Endothelial cell of umbilical vein (primary cell): ENCODE results near the gene FCN2. TPM values are rescaled to one million over a fixed set of nuclear protein-coding genes. Genes with fewer than 3 reads are reported as not detected.

Experiments
- BruUV-seq: library from RNA; stranded (reverse); fragments of 400-500 nt; replicated peaks from 2 replicates; lab custom pipeline; 2021; lab: Mats Ljungman, UMichigan
- CTCF ChIA-PET: fragments of 300-600, 350-600 bp; sonication (Branson Sonifier 250); formaldehyde crosslinking; loops from one replicate; lab custom pipeline; 2021; ENCODE audit warnings: antibody characterized with exemption, inconsistent platforms; lab: Charles Lee
- POLR2A ChIA-PET: fragments of 300-600, 350-600 bp; sonication (Branson Sonifier 250); formaldehyde crosslinking; loops from one replicate; lab custom pipeline; 2021; ENCODE audit warnings: antibody characterized with exemption, inconsistent platforms; lab: Charles Lee
- DNase-seq: peaks from one replicate; pipeline ENCODE4 v3.0.0-alpha.2; 2011; ENCODE audit warnings: low read depth, low spot score
- FAIRE-seq: peaks from 2 replicates; lab custom pipeline; 2011; peaks lifted over from hg19 to GRCh38; lab: Jason Lieb, UNC
- H2AFZ ChIP-seq: 2 replicates; pipeline ENCODE4 v1.6.0; 2012; ENCODE audit warnings: low read depth, low read length, control low read depth, inconsistent platforms
- H3K27ac ChIP-seq: 2 replicates; pipeline ENCODE4 v1.5.1; 2011; ENCODE audit warnings: low read depth, mild to moderate bottlenecking, control low read depth, low read length, moderate library complexity; ENCODE audit not compliant: insufficient read depth
- H3K27me3 ChIP-seq, 2 experiments: 2 replicates each; pipeline versions ENCODE4 v1.6.0 to v1.6.1; 2011; ENCODE audit warnings: low read length in 2 of 2, mixed read lengths in 1 of 2; ENCODE audit not compliant: control insufficient read depth in 2 of 2, insufficient read depth in 2 of 2
- H3K36me3 ChIP-seq, 2 experiments: 2 replicates in 1 of 2; 3 replicates in 1 of 2; pipeline ENCODE4 v1.5.1; 2011; ENCODE audit warnings: low read length in 2 of 2, mild to moderate bottlenecking in 1 of 2, moderate library complexity in 1 of 2; ENCODE audit not compliant: control insufficient read depth in 2 of 2, insufficient read depth in 2 of 2; ENCODE audit errors: extremely low read depth in 1 of 2
- H3K4me1 ChIP-seq: 3 replicates; pipeline ENCODE4 v1.5.1; 2011; ENCODE audit warnings: mild to moderate bottlenecking, low read length; ENCODE audit not compliant: control insufficient read depth, insufficient read depth; ENCODE audit errors: extremely low read depth
- H3K4me2 ChIP-seq: 2 replicates; pipeline ENCODE4 v1.6.1; 2011; ENCODE audit warnings: low read length, control low read depth, mixed read lengths; ENCODE audit not compliant: insufficient read depth
- H3K4me3 ChIP-seq, 3 experiments: fragments of 200-600 bp in 1 of 3; sonication (generic), shearing (Covaris generic) in 1 of 3; replicated peaks in 1 of 3; 2 replicates each; pipeline ENCODE4 v1.5.1; 2011 to 2016; ENCODE audit warnings: control low read depth in 3 of 3, low read length in 3 of 3, mild to moderate bottlenecking in 2 of 3, inconsistent platforms in 1 of 3, low read depth in 1 of 3, moderate library complexity in 1 of 3; ENCODE audit not compliant: insufficient read depth in 1 of 3
- H3K79me2 ChIP-seq: 2 replicates; pipeline ENCODE4 v1.6.0; 2012; ENCODE audit warnings: low read length, inconsistent platforms; ENCODE audit not compliant: control insufficient read depth, insufficient read depth
- H3K9ac ChIP-seq: replicated peaks from 2 replicates; pipeline ENCODE3; 2011; ENCODE audit warnings: low read length, control low read depth; ENCODE audit not compliant: insufficient read depth; ENCODE audit errors: extremely low read depth
- H3K9me1 ChIP-seq: replicated peaks from 3 replicates; pipeline ENCODE4 v1.6.0; 2011; ENCODE audit warnings: mild to moderate bottlenecking, low read length; ENCODE audit not compliant: control insufficient read depth, insufficient read depth; ENCODE audit errors: extremely low read depth
- H3K9me3 ChIP-seq: replicated peaks from 2 replicates; pipeline ENCODE4 v1.5.1; 2012; ENCODE audit warnings: low read length, inconsistent platforms; ENCODE audit not compliant: control insufficient read depth, insufficient read depth
- H4K20me1 ChIP-seq: replicated peaks from 2 replicates; pipeline ENCODE3; 2011; ENCODE audit warnings: mild to moderate bottlenecking, low read length; ENCODE audit not compliant: control insufficient read depth, insufficient read depth; ENCODE audit errors: extremely low read depth
- EZH2 ChIP-seq: IDR thresholded peaks from 2 replicates; pipeline ENCODE4 v1.6.1; 2012; ENCODE audit warnings: borderline replicate concordance, low read depth, mild to moderate bottlenecking, moderate library complexity, low read length, inconsistent platforms; ENCODE audit not compliant: severe bottlenecking
- FOS ChIP-seq: IDR thresholded peaks from 2 replicates; pipeline ENCODE4 v1.6.1; 2011; ENCODE audit warnings: mild to moderate bottlenecking, low read length, moderate library complexity, borderline replicate concordance; ENCODE audit not compliant: insufficient read depth
- GATA2 ChIP-seq: IDR thresholded peaks from 2 replicates; pipeline ENCODE4 v1.7.0; 2011; ENCODE audit warnings: low read depth, mild to moderate bottlenecking, moderate library complexity, mixed read lengths, low read length; ENCODE audit not compliant: insufficient read length, insufficient read depth
- JUN ChIP-seq: IDR thresholded peaks from 2 replicates; pipeline ENCODE4 v1.6.1; 2011; ENCODE audit warnings: borderline replicate concordance, low read depth; ENCODE audit not compliant: insufficient read length, insufficient read depth
- MYC ChIP-seq: IDR thresholded peaks from one replicate; pipeline ENCODE4 v1.6.1; 2011; ENCODE audit warnings: mild to moderate bottlenecking, low read depth, low read length
- POLR2AphosphoS5 ChIP-seq: IDR thresholded peaks from 2 replicates; pipeline ENCODE4 v1.6.1; 2012; ENCODE audit warnings: low read depth, mild to moderate bottlenecking, control low read depth, low read length, moderate library complexity; ENCODE audit not compliant: insufficient read depth
- dilution Hi-C: fragments of 300-500 bp; cut with MboI; formaldehyde crosslinking; loops from one replicate; pipeline ENCODE4 v1.15.0; 2019; ENCODE audit warnings: low sequenced_read_pairs; ENCODE audit not compliant: extremely low pct_ligation_motif_present
- intact Hi-C: fragments of 100-400 bp; cut with micrococcal nuclease; formaldehyde crosslinking; loops from one replicate; pipeline ENCODE4 v1.10.0; 2022
- polyA plus RNA-seq, 4 experiments: library from polyadenylated mRNA; depleted of rRNA in 3 of 4; stranded (reverse) in 3 of 4; unstranded in 1 of 4; fragments of >200 nt; gene quantifications; 2 replicates each; pipeline versions ENCODE4 v1.2.1 to v1.2.3, GENCODE V29; 2011 to 2012; ENCODE audit warnings: missing spikeins in 1 of 4
- total RNA-seq: library from RNA; stranded (reverse); gene quantifications from 2 replicates; pipeline ENCODE4 v1.2.3, GENCODE V29; 2021
- TF ChIP-seq, protein P1 (sequence below), 2 donors: IDR thresholded peaks; 1 replicate in 1 of 2; 2 replicates in 1 of 2; pipeline ENCODE4 v1.5.1; 2011; ENCODE audit warnings: low read length in 2 of 2, mild to moderate bottlenecking in 2 of 2, moderate library complexity in 2 of 2, control low read depth in 1 of 2, inconsistent platforms in 1 of 2, low read depth in 1 of 2; ENCODE audit not compliant: insufficient read depth in 1 of 2; ENCODE audit errors: extremely low read depth in 1 of 2

The FCN2 gene
- total and polyA plus RNA-seq, 2 donors (not counting 3 experiments of a cell fraction or from before 2014, with no cell fraction given), result not detected

GRCh38 chr9:134890155-134890495 is 9.5 kb downstream of the FCN2 start:
- Histone ChIP-seq H3K4me3 (no peak overlapping the region), H3K9me1 (no peaks in the 10 kb centered on the region), H3K9me3 (no peaks in the 10 kb centered on the region), H3K36me3 (no peaks in the 10 kb centered on the region), H2AFZ (no peak overlapping the region), H3K27me3 (peaks cover 0 to 2% of the 10 kb centered on the region in 2 experiments), H3K4me2 (no peak overlapping the region), H3K79me2 (no peaks in the 10 kb centered on the region), H3K27ac (no peak overlapping the region), H4K20me1 (no peaks in the 10 kb centered on the region), H3K9ac (no peak overlapping the region), H3K4me1 (peaks cover 2% of the 10 kb centered on the region)
- intact Hi-C loops (no loop called here), dilution Hi-C loops (no loop called here)
- no peak for FAIRE-seq
- no TSS peak for BruUV-seq
- DNase-seq, result no peak
- ChIA-PET CTCF (interaction anchor here (1.3 kb wide), 1 partner anchor 8 kb away, joined by 3 read pairs; no protein-coding TSS in a partner anchor), POLR2A (no interaction called here)
- no peak for TF ChIP-seq JUN
- no peak for TF ChIP-seq GATA2

DNA sequence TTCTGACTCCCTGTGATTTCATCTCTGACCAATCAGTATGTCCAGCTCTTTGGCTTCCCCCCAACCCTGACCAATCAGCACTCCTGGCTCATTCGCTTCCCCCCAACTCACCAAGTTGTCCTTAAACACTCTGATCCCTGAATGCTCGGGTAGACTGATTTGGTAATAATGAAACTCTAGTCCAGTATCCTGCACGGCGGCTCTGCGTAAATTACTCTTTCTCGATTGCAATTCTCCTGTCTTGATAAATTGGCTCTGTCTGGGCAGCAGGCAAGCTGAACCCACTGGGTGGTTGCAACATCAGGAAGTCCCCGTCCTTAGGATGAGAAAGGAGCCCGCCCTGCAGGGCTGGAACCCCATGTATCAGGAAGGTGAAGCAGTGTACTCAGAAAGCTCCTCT is 10.4 kb downstream of the FCN2 start:
- Histone ChIP-seq H3K79me2 (no peaks in the 10 kb centered on the region), H3K27ac (no peak overlapping the region), H3K4me1 (peaks cover 8% of the 10 kb centered on the region), H3K4me2 (no peak overlapping the region), H4K20me1 (no peaks in the 10 kb centered on the region), H2AFZ (no peak overlapping the region), H3K36me3 (no peaks in the 10 kb centered on the region), H3K27me3 (peaks cover 0 to 2% of the 10 kb centered on the region in 2 experiments), H3K9me1 (no peaks in the 10 kb centered on the region), H3K9me3 (no peaks in the 10 kb centered on the region), H3K9ac (no peak overlapping the region), H3K4me3 (no peak overlapping the region)
- CTCF ChIA-PET, result no interaction called here
- DNase-seq (no peak), FAIRE-seq (no peak)
- POLR2A ChIA-PET, result no interaction called here
- dilution Hi-C loops, result no loop called here
- TF ChIP-seq, protein P1, sequence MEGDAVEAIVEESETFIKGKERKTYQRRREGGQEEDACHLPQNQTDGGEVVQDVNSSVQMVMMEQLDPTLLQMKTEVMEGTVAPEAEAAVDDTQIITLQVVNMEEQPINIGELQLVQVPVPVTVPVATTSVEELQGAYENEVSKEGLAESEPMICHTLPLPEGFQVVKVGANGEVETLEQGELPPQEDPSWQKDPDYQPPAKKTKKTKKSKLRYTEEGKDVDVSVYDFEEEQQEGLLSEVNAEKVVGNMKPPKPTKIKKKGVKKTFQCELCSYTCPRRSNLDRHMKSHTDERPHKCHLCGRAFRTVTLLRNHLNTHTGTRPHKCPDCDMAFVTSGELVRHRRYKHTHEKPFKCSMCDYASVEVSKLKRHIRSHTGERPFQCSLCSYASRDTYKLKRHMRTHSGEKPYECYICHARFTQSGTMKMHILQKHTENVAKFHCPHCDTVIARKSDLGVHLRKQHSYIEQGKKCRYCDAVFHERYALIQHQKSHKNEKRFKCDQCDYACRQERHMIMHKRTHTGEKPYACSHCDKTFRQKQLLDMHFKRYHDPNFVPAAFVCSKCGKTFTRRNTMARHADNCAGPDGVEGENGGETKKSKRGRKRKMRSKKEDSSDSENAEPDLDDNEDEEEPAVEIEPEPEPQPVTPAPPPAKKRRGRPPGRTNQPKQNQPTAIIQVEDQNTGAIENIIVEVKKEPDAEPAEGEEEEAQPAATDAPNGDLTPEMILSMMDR (IDR thresholded peaks at IDR 0.05; ENCODE audit: extremely low read depth in 1 of 2, insufficient read depth in 1 of 2, low read depth in 1 of 2, low read length in 2 of 2), result no peak
- TF ChIP-seq MYC, result no peak
- no peak for TF ChIP-seq FOS
- TF ChIP-seq GATA2, result no peak
- TF ChIP-seq EZH2, result no peak
- no peak for TF ChIP-seq POLR2AphosphoS5
- no peak for TF ChIP-seq JUN
- no TSS peak for BruUV-seq
- intact Hi-C loops, result no loop called here
